Right atrium auricular region (tissue), 2 donors: ENCODE results near the gene GIGYF2. TPM values are rescaled to one million over a fixed set of nuclear protein-coding genes. Genes with fewer than 3 reads are reported as not detected.

Source experiments
- DNase-seq: peaks from one replicate; pipeline ENCODE4 v3.0.0-alpha.2; 2019; ENCODE audit warnings: low spot score
- H3K27ac ChIP-seq, 2 donors: fragments of 200-600 bp; sonication (generic); 1 replicate in 1 of 2; 2 replicates in 1 of 2; pipeline ENCODE4 v1.5.1; 2016 to 2019
- H3K27me3 ChIP-seq, 2 donors: fragments of 200-600 bp; sonication (generic); one replicate each; pipeline versions ENCODE4 v1.5.1 to v1.6.0; 2017 to 2019
- H3K36me3 ChIP-seq: fragments of 200-600 bp; sonication (generic); one replicate; pipeline ENCODE4 v1.5.1; 2016
- H3K4me1 ChIP-seq, 2 donors: fragments of 200-600 bp; sonication (generic); one replicate each; pipeline versions ENCODE4 v1.5.1 to v1.6.0; 2017 to 2019
- H3K4me3 ChIP-seq, 2 donors: fragments of 200-600 bp; sonication (generic); 1 replicate in 1 of 2; 2 replicates in 1 of 2; pipeline ENCODE4 v1.5.1; 2017 to 2019; ENCODE audit warnings: mild to moderate bottlenecking in 1 of 2, moderate library complexity in 1 of 2
- H3K9me3 ChIP-seq, 2 donors: fragments of 200-600 bp; sonication (generic); one replicate each; pipeline ENCODE4 v1.5.1; 2019
- CTCF ChIP-seq, 2 donors: fragments of 200-600 bp; sonication (generic); IDR thresholded peaks; one replicate each; pipeline ENCODE4 v1.5.1; 2019; ENCODE audit warnings: antibody characterized with exemption in 2 of 2
- total RNA-seq, 2 donors: library from RNA; depleted of rRNA; stranded (reverse); fragments of >200 nt; gene quantifications; one replicate each; pipeline ENCODE4 v1.1.0, GENCODE V29; 2016

GIGYF2 gene
- total RNA-seq, 2 donors from 2014 or later: 48.4 to 57.1 TPM

GRCh38 chr2:232816657-232817056 is 119.5 kb downstream of the GIGYF2 start:
- Histone ChIP-seq H3K27ac (no peak overlapping the region), H3K4me3 (no peak overlapping the region), H3K27me3 (no peaks in the 10 kb centered on the region), H3K4me1 (no peaks in the 10 kb centered on the region), H3K9me3 (no peaks in the 10 kb centered on the region), H3K36me3 (peaks cover 64% of the 10 kb centered on the region)
- TF ChIP-seq CTCF (IDR thresholded peaks at IDR 0.05): no peak
- no peak for DNase-seq

- DNase-seq: no peak
- Histone ChIP-seq H3K4me1 (no peaks in the 10 kb centered on the region), H3K27me3 (no peaks in the 10 kb centered on the region), H3K4me3 (no peak overlapping the region), H3K36me3 (peaks cover 72% of the 10 kb centered on the region), H3K9me3 (no peaks in the 10 kb centered on the region), H3K27ac (no peak overlapping the region)
- no peak for TF ChIP-seq CTCF (IDR thresholded peaks at IDR 0.05)
These were observed 120.6 kb downstream of the GIGYF2 start for GRCh38 chr2:232817756-232818155.

- Histone ChIP-seq H3K4me1 (peaks cover 0 to 8% of the 10 kb centered on the region in 2 donors), H3K27me3 (no peaks in the 10 kb centered on the region), H3K9me3 (no peaks in the 10 kb centered on the region), H3K4me3 (no peak overlapping the region), H3K36me3 (peaks cover 58% of the 10 kb centered on the region), H3K27ac (no peak overlapping the region)
- DNase-seq: no peak
- no peak for TF ChIP-seq CTCF (IDR thresholded peaks at IDR 0.05)
These were observed 132.9 kb downstream of the GIGYF2 start for GRCh38 chr2:232829988-232830387.

GRCh38 chr2:232831496-232831895 is 134.4 kb downstream of the GIGYF2 start:
- Histone ChIP-seq H3K4me1 (peaks cover 0 to 14% of the 10 kb centered on the region in 2 donors), H3K27ac (no peak overlapping the region), H3K27me3 (no peaks in the 10 kb centered on the region), H3K4me3 (no peak overlapping the region), H3K36me3 (peaks cover 59% of the 10 kb centered on the region), H3K9me3 (no peaks in the 10 kb centered on the region)
- no peak for DNase-seq
- TF ChIP-seq CTCF (IDR thresholded peaks at IDR 0.05): no peak

- H3K36me3 ChIP-seq: peaks cover 67% of the 10 kb centered on the region
- H3K4me1 ChIP-seq: peaks cover 0 to 24% of the 10 kb centered on the region in 2 donors
- H3K27me3 ChIP-seq: no peaks in the 10 kb centered on the region
- no peak overlapping the region for H3K4me3 ChIP-seq
- no peak overlapping the region for H3K27ac ChIP-seq
- DNase-seq: no peak
- no peak for TF ChIP-seq CTCF (IDR thresholded peaks at IDR 0.05)
- H3K9me3 ChIP-seq: no peaks in the 10 kb centered on the region
These were observed 136.7 kb downstream of the GIGYF2 start for GRCh38 chr2:232833830-232834229.

- peaks cover 64% of the 10 kb centered on the region for H3K36me3 ChIP-seq
- H3K4me3 ChIP-seq: no peak overlapping the region
- H3K4me1 ChIP-seq: peaks cover 0 to 30% of the 10 kb centered on the region in 2 donors
- no peaks in the 10 kb centered on the region for H3K9me3 ChIP-seq
- TF ChIP-seq CTCF (IDR thresholded peaks at IDR 0.05): no peak
- no peaks in the 10 kb centered on the region for H3K27me3 ChIP-seq
- DNase-seq: no peak
- H3K27ac ChIP-seq: no peak overlapping the region
These were observed 138.6 kb downstream of the GIGYF2 start for GRCh38 chr2:232835687-232836208.
